Middle frontal gyrus (tissue), 1 donor: ENCODE results near the gene STX4.

Experiments
- DNase-seq: peaks from one replicate; pipeline ENCODE4 v3.0.0-alpha.2; 2015; ENCODE audit warnings: low spot score; ENCODE audit errors: extremely low spot score

STX4 gene

DNA sequence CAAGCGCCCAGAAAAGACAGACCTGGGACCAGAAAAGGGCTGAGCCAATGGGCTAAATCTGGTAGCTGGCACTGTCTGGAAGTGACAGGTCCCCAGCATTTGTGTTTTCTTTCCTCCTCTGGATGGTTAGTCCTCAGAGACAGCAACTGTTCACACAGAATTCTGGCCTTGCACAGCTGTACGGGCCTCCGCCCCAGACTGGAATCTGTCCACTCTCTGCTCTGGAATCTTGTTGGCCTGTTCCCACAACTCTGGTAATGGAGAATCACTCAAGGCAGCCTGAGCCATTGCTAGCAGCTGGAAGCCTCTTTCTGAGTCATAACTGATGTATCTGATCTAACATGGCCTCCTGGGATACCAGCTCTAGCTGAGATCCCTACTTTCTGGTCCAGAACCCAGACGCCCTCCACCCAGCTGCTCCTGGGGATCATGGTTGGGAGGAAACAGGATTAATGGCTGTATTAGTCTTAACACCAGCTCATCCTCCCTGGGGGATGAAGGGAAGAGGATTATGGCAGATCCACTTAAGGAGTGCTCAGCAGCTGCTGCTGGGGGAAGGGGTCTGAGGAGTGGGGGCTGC, 31.6 kb downstream of the STX4 start:
- no peak for DNase-seq

DNA sequence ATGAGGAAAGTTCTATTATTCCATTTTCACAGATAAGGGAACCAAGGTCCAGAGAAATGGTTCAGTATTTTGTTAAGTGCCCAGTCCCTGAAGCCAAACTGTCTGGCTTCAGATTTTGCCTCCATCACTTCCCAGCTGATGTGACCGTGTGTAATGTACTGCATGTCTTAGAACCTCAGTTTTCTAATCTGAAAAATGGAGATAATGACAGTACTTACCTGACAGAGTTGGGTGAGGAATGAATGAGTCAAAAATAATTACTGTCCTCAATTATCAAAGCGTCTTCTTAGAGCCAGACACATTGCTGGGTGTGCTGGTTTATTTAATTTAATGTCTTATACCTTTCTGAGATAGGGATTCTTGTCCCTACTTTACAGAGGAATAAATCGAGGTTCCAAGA, 34.0 kb downstream of the STX4 start:
- no peak for DNase-seq

DNA sequence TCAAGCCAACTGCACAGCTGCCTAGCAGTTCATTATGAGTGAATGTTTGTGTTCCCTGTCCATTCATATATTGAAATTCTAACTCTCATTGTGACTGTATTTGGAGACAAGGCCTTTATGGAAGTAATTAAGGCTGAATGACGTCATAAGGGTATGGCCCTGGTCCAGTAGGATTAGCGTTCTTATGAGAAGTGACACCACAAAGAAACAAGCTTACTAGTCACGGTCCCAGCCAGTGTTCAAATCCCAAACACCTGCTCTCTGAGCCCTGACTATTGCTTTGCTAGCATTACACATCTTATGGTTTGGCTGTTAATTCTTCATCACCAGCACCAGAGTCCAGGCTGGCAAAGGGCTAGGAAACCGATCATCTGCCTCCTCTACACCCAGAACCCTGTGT, 38.5 kb downstream of the STX4 start:
- DNase-seq, result no peak

DNA sequence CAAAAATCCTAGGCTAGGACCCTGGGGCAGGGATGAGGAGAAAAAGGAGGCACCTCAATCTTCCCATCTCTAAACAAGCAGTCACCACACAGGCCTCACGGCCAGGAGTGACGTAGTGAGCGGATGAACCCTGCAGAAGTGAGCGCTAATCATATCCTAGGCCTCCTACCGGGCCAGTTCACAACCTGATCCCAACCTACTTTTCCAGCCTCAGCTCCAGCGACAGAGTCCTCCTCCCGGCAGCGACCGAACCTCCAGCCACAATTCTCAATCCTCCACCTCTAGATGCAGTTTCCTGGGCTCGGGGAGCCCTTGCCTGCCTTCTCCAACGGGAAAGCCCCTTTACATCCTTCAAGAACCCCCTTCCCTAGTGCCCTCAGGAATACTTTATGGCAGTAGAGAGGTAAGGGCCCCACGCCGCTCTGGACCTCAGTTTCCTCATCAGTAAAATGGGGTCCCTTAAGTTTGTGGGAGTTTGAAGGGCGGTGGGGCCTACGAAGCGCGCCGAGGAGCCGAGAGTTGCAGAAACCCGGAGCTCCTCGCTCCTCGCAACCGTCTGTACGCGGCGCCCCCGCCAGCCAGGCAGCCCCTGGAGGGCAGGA, 39.3 kb downstream of the STX4 start:
- no peak for DNase-seq

DNA sequence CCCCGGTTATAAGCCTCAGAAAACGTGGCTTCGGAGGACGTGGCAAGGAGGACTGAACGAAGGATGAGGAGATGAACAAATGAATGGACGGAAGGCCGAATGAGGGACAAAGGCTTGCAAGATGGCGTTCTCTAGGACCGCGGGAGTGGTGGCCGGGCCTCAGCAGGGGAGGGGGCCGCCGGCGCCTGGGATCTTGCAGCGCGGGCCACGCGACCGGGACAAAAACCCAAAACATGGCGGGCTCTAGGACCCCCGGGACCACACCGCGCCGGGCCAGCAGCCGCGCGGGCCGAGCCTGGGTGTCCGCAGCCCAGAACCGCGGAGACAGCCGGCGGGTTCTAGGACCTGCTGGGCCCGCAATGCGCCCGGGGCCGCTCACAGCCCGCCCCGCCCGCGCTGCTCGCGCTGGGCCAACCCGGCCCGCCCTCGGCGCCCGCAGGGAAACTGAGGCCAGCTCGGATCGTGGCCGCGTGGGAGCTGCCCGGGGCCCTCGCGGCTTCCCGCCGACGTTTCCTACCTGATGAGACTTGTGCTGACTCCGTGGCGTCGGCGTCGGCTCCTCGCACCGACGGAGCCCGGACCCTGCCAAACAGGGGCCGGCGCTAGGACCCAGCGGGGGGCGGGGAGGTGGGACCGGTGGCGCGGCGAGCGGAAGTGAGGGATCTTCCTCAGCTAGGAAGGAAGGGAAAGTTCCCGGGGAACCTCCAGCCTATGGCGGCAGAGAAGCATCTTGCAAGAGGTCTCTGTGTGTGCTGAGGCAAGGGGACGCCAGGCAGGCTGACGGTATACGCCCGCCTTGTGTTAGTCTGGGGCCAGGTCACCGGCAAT, 40.0 kb downstream of the STX4 start:
- peak; percentile 82 for DNase-seq

DNA sequence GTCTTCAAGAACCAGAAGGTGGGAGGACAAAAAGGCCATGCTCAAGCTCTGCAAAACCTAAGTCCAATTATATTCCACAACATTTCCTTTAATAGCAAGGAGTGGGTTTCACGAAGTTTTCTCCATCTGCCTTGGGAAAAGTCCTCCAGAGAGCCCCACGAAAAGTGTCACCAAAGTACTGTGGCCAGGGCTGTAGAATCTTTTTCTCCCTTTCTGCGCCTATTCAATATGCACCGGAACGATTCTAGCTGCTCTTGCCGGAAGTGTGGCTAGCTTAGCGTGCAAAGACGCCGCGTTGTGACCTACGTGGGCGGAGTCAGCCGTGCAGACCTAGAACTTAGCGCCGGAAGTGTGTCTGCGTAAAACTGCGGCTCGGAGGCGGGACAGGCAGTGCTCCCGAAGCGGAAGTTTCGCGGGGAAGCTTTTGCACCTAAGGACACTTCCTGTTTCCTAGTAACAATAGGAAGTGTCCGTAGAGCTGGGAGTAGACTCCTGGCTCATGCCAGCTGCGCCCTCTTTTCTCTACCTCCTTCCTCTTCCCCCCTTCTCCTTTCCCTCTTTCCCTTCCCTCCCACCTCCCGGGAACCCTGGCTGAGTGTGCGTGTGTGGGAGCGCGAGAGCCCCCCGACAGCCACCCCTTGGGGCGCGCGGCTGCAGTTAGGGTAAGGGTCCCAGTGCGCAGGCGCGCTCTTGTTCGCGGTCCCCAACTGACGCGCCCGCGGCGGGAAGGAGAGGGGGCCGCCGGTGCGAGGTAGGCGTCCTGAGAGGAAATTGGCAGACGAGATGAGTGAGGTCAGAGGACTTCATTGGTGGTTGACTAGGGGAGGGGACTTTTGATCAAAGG, 40.8 kb downstream of the STX4 start, which contains the start of the genes ZNF646 and ZNF668:
Gene ZNF646 (plus strand): TSS at position 453 of the 844 bp plus-strand sequence. CDS start 1,903 bp downstream, outside the sequence.
Gene ZNF668 (minus strand): TSS at position 271 of the 844 bp plus-strand sequence. CDS start 9,781 bp downstream, outside the sequence.
- peak; percentile 100 for DNase-seq

DNA sequence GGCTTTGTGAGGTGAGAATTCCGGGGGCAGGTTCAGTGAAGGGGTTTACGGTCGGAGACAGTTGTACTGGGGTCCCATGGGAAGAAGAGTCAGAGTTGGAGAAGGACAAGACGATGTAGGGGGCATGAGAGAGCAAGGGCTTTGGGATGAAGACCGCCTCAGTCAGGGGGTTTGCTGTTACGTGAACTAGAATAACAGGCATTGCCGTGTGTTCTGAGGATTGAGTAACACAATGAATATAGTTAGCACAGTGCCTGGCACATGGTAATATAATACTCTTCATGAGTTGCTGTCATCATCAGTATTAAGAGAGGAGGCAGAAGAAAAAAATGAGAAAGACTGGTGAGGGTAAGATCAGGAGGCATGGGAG, 41.4 kb downstream of the STX4 start:
- DNase-seq, result no peak

DNA sequence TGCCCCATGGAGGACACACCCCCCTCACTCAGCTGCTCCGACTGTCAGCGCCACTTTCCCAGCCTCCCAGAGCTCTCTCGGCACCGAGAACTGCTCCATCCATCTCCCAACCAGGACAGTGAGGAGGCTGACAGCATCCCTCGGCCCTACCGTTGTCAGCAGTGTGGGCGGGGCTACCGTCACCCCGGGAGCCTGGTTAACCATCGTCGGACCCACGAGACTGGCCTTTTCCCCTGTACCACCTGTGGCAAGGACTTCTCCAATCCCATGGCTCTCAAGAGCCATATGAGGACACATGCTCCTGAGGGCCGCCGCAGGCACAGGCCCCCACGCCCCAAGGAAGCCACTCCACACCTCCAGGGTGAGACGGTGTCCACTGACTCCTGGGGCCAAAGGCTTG, 43.0 kb downstream of the STX4 start:
- no peak for DNase-seq

DNA sequence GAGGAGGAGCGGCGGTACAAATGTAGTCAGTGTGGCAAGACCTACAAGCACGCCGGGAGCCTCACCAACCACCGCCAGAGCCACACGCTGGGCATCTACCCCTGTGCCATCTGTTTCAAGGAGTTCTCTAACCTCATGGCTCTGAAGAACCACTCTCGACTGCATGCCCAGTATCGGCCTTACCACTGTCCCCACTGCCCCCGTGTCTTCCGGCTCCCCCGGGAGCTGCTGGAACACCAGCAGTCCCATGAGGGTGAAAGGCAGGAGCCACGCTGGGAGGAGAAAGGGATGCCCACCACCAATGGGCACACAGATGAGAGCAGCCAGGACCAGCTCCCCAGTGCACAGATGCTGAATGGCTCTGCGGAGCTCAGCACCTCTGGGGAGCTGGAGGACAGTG, 43.7 kb downstream of the STX4 start:
- no peak for DNase-seq

DNA sequence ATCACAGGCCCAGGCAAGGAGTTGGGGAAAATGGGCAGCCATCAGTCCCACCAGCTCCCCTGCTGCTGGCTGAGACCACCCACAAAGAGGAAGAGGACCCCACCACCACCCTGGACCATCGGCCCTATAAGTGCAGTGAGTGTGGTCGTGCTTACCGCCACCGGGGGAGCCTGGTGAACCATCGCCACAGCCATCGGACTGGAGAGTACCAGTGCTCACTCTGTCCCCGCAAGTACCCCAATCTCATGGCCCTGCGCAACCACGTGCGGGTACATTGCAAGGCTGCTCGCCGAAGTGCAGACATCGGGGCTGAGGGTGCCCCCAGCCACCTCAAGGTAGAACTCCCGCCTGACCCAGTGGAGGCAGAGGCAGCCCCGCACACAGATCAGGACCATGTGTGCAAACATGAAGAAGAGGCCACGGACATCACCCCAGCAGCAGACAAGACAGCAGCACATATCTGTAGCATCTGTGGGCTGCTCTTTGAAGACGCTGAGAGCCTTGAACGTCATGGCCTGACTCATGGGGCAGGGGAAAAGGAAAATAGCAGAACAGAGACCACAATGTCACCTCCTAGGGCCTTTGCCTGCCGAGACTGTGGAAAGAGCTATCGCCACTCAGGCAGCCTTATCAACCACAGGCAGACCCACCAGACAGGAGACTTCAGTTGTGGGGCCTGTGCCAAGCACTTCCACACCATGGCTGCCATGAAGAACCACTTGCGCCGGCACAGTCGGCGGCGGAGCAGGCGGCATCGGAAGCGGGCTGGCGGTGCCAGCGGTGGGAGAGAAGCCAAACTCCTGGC, 44.4 kb downstream of the STX4 start:
- no peak for DNase-seq

DNA sequence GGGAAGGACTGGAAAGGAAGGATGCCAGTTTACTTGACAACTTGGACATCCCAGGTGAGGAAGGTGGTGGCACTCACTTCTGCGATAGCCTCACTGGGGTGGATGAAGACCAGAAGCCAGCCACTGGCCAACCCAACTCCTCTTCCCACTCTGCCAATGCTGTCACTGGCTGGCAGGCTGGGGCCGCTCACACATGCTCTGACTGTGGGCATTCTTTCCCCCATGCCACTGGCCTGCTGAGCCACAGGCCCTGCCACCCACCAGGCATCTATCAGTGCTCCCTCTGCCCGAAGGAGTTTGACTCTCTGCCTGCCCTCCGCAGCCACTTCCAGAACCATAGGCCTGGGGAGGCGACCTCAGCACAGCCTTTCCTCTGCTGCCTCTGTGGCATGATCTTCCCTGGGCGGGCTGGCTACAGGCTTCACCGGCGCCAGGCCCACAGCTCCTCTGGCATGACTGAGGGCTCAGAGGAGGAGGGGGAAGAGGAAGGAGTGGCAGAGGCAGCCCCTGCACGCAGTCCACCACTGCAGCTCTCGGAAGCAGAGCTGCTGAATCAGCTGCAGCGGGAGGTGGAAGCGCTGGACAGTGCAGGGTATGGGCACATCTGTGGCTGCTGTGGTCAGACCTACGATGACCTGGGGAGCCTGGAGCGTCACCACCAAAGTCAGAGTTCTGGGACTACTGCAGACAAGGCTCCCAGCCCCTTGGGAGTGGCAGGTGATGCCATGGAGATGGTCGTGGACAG, 45.4 kb downstream of the STX4 start:
- DNase-seq, result no peak

DNA sequence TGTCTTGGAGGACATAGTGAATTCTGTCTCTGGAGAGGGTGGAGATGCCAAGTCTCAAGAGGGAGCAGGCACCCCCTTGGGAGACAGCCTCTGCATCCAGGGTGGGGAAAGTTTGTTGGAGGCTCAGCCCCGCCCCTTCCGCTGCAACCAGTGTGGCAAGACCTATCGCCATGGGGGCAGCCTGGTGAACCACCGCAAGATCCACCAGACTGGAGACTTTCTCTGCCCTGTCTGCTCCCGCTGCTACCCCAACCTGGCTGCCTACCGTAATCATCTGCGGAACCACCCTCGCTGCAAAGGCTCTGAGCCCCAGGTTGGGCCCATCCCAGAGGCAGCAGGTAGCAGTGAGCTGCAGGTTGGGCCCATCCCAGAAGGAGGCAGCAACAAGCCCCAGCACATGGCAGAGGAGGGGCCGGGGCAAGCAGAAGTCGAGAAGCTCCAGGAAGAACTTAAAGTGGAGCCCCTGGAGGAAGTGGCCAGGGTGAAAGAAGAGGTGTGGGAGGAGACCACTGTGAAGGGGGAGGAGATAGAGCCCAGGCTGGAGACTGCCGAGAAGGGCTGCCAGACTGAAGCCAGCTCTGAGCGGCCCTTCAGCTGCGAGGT, 46.1 kb downstream of the STX4 start:
- DNase-seq, result no peak

DNA sequence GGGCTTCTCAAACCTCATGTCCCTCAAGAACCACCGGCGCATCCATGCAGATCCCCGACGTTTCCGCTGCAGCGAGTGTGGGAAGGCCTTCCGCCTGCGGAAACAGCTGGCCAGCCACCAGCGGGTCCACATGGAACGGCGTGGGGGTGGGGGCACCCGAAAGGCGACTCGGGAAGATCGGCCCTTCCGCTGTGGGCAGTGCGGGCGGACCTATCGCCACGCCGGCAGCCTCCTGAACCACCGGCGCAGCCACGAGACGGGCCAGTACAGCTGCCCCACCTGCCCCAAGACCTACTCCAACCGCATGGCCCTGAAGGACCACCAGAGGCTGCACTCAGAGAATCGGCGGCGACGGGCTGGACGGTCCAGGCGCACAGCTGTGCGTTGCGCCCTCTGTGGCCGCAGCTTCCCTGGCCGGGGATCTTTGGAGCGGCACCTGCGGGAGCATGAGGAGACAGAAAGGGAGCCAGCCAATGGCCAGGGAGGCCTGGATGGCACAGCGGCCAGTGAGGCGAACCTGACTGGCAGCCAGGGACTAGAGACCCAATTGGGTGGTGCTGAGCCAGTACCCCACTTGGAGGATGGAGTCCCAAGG, 46.8 kb downstream of the STX4 start:
- DNase-seq, result no peak

DNA sequence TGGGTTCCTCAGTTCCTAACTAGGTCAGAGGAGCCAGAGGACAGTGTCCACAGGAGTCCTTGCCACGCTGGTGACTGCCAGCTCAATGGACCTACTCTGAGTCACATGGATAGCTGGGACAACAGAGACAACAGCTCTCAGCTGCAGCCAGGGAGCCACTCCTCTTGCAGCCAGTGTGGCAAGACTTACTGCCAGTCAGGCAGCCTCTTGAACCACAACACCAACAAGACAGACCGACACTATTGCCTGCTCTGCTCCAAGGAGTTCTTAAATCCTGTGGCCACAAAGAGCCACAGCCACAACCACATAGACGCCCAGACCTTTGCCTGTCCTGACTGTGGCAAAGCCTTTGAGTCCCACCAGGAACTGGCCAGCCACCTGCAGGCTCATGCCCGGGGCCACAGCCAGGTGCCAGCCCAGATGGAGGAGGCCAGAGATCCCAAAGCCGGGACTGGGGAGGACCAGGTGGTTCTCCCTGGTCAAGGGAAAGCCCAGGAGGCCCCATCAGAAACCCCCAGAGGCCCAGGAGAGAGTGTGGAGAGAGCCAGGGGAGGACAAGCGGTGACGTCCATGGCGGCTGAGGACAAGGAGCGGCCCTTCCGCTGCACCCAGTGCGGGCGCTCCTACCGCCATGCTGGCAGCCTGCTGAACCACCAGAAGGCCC, 47.5 kb downstream of the STX4 start:
- DNase-seq, result no peak

DNA sequence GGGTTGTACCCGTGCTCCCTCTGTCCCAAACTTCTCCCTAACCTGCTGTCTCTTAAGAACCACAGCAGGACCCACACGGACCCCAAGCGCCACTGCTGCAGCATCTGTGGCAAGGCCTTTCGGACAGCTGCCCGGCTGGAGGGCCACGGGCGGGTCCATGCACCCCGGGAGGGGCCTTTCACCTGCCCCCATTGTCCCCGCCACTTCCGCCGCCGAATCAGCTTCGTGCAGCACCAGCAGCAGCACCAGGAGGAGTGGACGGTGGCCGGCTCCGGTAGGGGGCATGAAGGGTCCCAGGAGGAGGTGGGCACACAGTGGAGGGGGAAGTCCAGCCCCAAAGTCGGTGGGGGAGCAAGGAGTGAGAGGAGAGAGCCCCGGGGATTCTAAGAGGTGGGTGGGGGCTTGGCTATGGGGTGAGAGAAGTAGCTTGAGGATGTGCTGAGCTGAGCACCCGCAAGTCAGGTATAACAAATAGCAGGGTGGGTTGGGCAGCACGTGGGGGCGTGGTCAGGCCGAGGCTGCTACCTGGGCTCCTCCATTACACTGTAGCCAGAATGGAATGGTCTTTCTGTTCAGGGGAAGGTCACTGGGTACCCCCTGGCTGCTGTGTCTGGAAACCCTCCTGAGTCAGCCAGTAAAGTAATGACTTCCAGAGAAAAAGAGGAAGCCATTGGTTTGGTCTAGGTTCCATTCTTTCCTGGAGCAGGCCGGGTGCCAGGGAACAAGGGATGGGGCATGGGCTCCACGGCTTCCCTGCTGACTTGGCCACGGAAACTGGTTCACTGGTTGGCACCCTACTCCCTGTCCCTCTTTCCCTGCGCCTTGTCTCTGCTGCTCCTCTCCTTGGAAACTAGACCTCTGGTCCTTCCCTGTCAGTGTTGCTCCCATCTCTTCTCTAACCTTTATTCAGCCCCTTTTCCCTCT, 48.3 kb downstream of the STX4 start:
- no peak for DNase-seq

DNA sequence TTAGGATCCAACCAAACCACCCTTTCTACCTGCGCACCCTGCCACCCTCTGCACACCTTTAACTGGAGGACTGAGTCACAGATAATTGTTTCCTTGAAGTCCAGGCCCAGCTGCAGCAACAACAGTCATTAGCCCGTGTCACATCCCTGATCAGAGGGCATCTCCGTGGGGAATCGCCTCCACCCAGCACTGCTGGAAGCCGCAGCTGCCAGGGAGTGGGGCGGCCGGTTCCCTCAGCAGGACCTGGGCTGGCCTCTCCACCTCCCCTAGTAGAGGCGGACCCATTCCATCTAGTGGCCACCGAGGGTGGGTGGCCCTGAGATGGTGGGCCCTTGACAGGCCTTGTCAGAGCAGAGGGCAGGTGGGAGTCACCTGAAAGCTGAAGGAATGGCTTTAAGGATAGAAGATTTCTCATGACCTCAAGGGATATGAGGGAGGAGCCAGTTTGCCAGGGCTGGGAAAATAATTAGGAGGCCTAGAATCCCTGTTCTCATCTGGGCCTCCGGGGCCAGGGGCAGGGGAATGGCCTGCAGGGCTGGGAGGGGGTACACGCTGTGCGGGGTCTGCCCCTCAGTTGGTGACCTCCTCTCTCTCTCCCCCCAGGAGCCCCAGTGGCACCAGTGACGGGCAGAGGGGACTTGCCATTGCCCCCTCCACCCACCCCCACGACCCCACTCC, 49.1 kb downstream of the STX4 start:
- no peak for DNase-seq

DNA sequence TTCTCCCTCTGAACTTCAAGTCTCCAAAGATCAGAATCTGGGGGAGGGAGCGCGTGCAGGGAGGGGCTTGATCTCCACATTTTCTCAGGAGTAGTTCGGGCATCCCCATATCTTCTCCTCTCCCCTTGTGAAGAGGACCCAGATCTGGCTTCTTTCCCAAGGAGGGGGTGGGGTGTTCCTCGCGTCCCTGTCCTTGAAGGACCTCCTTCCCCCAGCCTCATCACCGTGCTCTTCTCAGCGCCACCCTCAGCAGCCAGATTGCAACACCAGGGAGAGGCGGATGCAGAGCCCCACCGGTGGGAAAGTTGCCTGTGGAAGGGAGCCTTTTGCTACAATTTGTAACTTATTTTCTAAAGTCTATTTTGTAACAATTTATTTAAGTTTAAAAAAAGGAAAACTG, 49.7 kb downstream of the STX4 start:
- no peak for DNase-seq
